ENCODE measurements around the gene EML6.

Gene EML6

GRCh38 chr2:54967759-54968365 is 244.4 kb downstream of the EML6 start:
- TF ChIP-seq GATA3 (IDR thresholded peaks at IDR 0.05; ENCODE audit: low read depth, low read length) (no peak), GATA2 (IDR thresholded peaks at IDR 0.05; ENCODE audit: low read depth, low read length) (no peak)

- TF ChIP-seq GATA2 (IDR thresholded peaks at IDR 0.05; ENCODE audit: low read depth, low read length) (no peak), GATA3 (IDR thresholded peaks at IDR 0.05; ENCODE audit: low read depth, low read length) (no peak)
Observed at GRCh38 chr2:54968561-54969218, 245.2 kb downstream of the EML6 start.

- TF ChIP-seq GATA3 (IDR thresholded peaks at IDR 0.05; ENCODE audit: low read depth, low read length) (no peak), GATA2 (IDR thresholded peaks at IDR 0.05; ENCODE audit: low read depth, low read length) (no peak)
Observed at GRCh38 chr2:54969295-54969939, 246.0 kb downstream of the EML6 start.

GRCh38 chr2:54969940-54970338 is 246.5 kb downstream of the EML6 start:
- TF ChIP-seq GATA3 (IDR thresholded peaks at IDR 0.05; ENCODE audit: low read depth, low read length) (no peak), GATA2 (IDR thresholded peaks at IDR 0.05; ENCODE audit: low read depth, low read length) (no peak)

GRCh38 chr2:54975175-54975574 is 251.7 kb downstream of the EML6 start:
- TF ChIP-seq GATA2 (IDR thresholded peaks at IDR 0.05; ENCODE audit: low read depth, low read length) (no peak), GATA3 (IDR thresholded peaks at IDR 0.05; ENCODE audit: low read depth, low read length) (no peak)

- no peak for TF ChIP-seq GATA2 (IDR thresholded peaks at IDR 0.05; ENCODE audit: low read depth, low read length)
- TF ChIP-seq GATA3 (IDR thresholded peaks at IDR 0.05; ENCODE audit: low read depth, low read length): no peak
Observed at GRCh38 chr2:54975598-54976492, 252.4 kb downstream of the EML6 start.

- TF ChIP-seq GATA3 (IDR thresholded peaks at IDR 0.05; ENCODE audit: low read depth, low read length) (no peak), GATA2 (IDR thresholded peaks at IDR 0.05; ENCODE audit: low read depth, low read length) (no peak)
Observed at GRCh38 chr2:54977149-54977548, 253.7 kb downstream of the EML6 start.

GRCh38 chr2:54979321-54980044 is 256.0 kb downstream of the EML6 start:
- TF ChIP-seq GATA3 (IDR thresholded peaks at IDR 0.05; ENCODE audit: low read depth, low read length) (no peak), GATA2 (IDR thresholded peaks at IDR 0.05; ENCODE audit: low read depth, low read length) (no peak)

- no peak for TF ChIP-seq GATA3 (IDR thresholded peaks at IDR 0.05; ENCODE audit: low read depth, low read length)
Observed at GRCh38 chr2:54981385-54981784, 257.9 kb downstream of the EML6 start.

GRCh38 chr2:54983345-54984220 is 260.1 kb downstream of the EML6 start:
- TF ChIP-seq GATA2 (IDR thresholded peaks at IDR 0.05; ENCODE audit: low read depth, low read length) (no peak), GATA3 (IDR thresholded peaks at IDR 0.05; ENCODE audit: low read depth, low read length) (no peak)

GRCh38 chr2:54984476-54984875 is 261.0 kb downstream of the EML6 start:
- TF ChIP-seq GATA3 (IDR thresholded peaks at IDR 0.05; ENCODE audit: low read depth, low read length): no peak
- no peak for TF ChIP-seq GATA2 (IDR thresholded peaks at IDR 0.05; ENCODE audit: low read depth, low read length)

- TF ChIP-seq GATA2 (IDR thresholded peaks at IDR 0.05; ENCODE audit: low read depth, low read length) (no peak), GATA3 (IDR thresholded peaks at IDR 0.05; ENCODE audit: low read depth, low read length) (no peak)
Observed at GRCh38 chr2:54986264-54986663, 262.8 kb downstream of the EML6 start.

- TF ChIP-seq GATA2 (IDR thresholded peaks at IDR 0.05; ENCODE audit: low read depth, low read length) (no peak), GATA3 (IDR thresholded peaks at IDR 0.05; ENCODE audit: low read depth, low read length) (no peak)
Observed at GRCh38 chr2:54988612-54989011, 265.1 kb downstream of the EML6 start.

Data from SH-SY5Y (cell line).